ENCODE data around the gene KPNA6. TPM values are rescaled to one million over a fixed set of nuclear protein-coding genes. Genes with fewer than 3 reads are reported as not detected.

KPNA6 gene
- total and polyA plus RNA-seq, 2 of the 13 experiments (the other 11 are each of a cell fraction or from before 2014, with no cell fraction given): 22.0 to 47.5 TPM

- no peak for TF ChIP-seq FIP1L1 (IDR thresholded peaks at IDR 0.05; ENCODE audit: borderline replicate concordance, insufficient read depth, low read depth, low read length)
- no peak for TF ChIP-seq KDM4B (CRISPR knock-in tag; IDR thresholded peaks at IDR 0.05)
- no peak for TF ChIP-seq KAT2B (IDR thresholded peaks at IDR 0.05; ENCODE audit: borderline replicate concordance, low read depth, low read length)
- 0 out of 2 replicates have a peak, but pooled peaks have one; percentile 11 for TF ChIP-seq ZNF281 (CRISPR knock-in tag; IDR thresholded peaks at IDR 0.05; ENCODE audit: borderline replicate concordance)
- no peak for TF ChIP-seq TBP (CRISPR knock-in tag; IDR thresholded peaks at IDR 0.05)
- 0 out of 2 replicates have a peak, but pooled peaks have one; percentile 29 for TF ChIP-seq ZNF605 (CRISPR knock-in tag; IDR thresholded peaks at IDR 0.05)
- peak; percentile 55; the same call in 1 of the 2 replicates for TF ChIP-seq SRY (CRISPR knock-in tag; IDR thresholded peaks at IDR 0.05)
- peak; percentile 95 for TF ChIP-seq GATAD1 (CRISPR knock-in tag; IDR thresholded peaks at IDR 0.05)
- 0 out of 2 replicates have a peak, but pooled peaks have one; percentile 60 for TF ChIP-seq ZSCAN5A (CRISPR knock-in tag; IDR thresholded peaks at IDR 0.05; ENCODE audit: borderline replicate concordance)
- TF ChIP-seq CTCF (CRISPR knock-in tag; IDR thresholded peaks at IDR 0.05): peak; percentile 60
- TF ChIP-seq PLSCR1 (CRISPR knock-in tag; IDR thresholded peaks at IDR 0.05; ENCODE audit: borderline replicate concordance): peak; percentile 22; the same call in 1 of the 2 replicates
- TF ChIP-seq KLF6 (CRISPR knock-in tag; IDR thresholded peaks at IDR 0.05): no peak
- TF ChIP-seq ZSCAN9 (CRISPR knock-in tag; IDR thresholded peaks at IDR 0.05; ENCODE audit: borderline replicate concordance): peak; percentile 29; the same call in 1 of the 2 replicates
- TF ChIP-seq HNF1A (IDR thresholded peaks at IDR 0.05; ENCODE audit: low read depth): no peak
- TF ChIP-seq HNF1A (CRISPR knock-in tag; IDR thresholded peaks at IDR 0.05; ENCODE audit: borderline replicate concordance): 0 out of 2 replicates have a peak, but pooled peaks have one; percentile 19
- TF ChIP-seq PHF5A (CRISPR knock-in tag; IDR thresholded peaks at IDR 0.05; ENCODE audit: low read depth, unreplicated experiment): no peak
Measured at GRCh38 chr1:32205401-32206370, 97.8 kb downstream of the KPNA6 start, which contains the start of gene IQCC (continued).
